H9 (cell line): Measurements from ENCODE around the gene CFAP46. TPM values are rescaled to one million over a fixed set of nuclear protein-coding genes. Genes with fewer than 3 reads are reported as not detected.

ENCODE experiments used
- DNase-seq: peaks from one replicate; pipeline ENCODE4 v3.0.0-alpha.2; 2017
- H2AFZ ChIP-seq: one replicate; pipeline ENCODE4 v1.6.1; 2013; ENCODE audit warnings: mild to moderate bottlenecking, low read length, control low read depth, moderate library complexity
- H2AK5ac ChIP-seq: 2 replicates; pipeline ENCODE4 v1.6.1; 2013; ENCODE audit warnings: low read length, control low read depth, mixed read lengths; ENCODE audit not compliant: insufficient read length
- H2BK120ac ChIP-seq: one replicate; pipeline ENCODE4 v1.6.1; 2013; ENCODE audit warnings: low read depth, mild to moderate bottlenecking, low read length, control low read depth, inconsistent platforms; ENCODE audit not compliant: poor library complexity, severe bottlenecking
- H2BK12ac ChIP-seq: 2 replicates; pipeline ENCODE4 v1.6.1; 2013; ENCODE audit warnings: low read length, control low read depth, mixed read lengths, low read depth; ENCODE audit not compliant: insufficient read length
- H2BK15ac ChIP-seq: 2 replicates; pipeline ENCODE4 v1.6.1; 2013; ENCODE audit warnings: low read depth, low read length, control low read depth
- H2BK20ac ChIP-seq: one replicate; pipeline ENCODE4 v1.6.1; 2013; ENCODE audit warnings: low read depth, mild to moderate bottlenecking, low read length, control low read depth, inconsistent platforms; ENCODE audit not compliant: poor library complexity, severe bottlenecking
- H2BK5ac ChIP-seq: 2 replicates; pipeline ENCODE4 v1.6.1; 2013; ENCODE audit warnings: low read length, control low read depth, mixed read lengths; ENCODE audit not compliant: insufficient read length
- H3K14ac ChIP-seq: 2 replicates; pipeline ENCODE4 v1.6.1; 2013; ENCODE audit warnings: low read length, control low read depth; ENCODE audit not compliant: insufficient read depth
- H3K18ac ChIP-seq: 2 replicates; pipeline ENCODE4 v1.6.1; 2013; ENCODE audit warnings: low read depth, mild to moderate bottlenecking, mixed read lengths, low read length, control low read depth; ENCODE audit not compliant: insufficient read length
- H3K23ac ChIP-seq: 2 replicates; pipeline ENCODE4 v1.6.1; 2013; ENCODE audit warnings: low read length, control low read depth, mixed read lengths, low read depth; ENCODE audit not compliant: insufficient read length
- H3K23me2 ChIP-seq: 2 replicates; pipeline ENCODE4 v1.6.1; 2013; ENCODE audit warnings: low read depth, mild to moderate bottlenecking, mixed read lengths, low read length, control low read depth; ENCODE audit not compliant: insufficient read length, poor library complexity, severe bottlenecking
- H3K27ac ChIP-seq: 2 replicates; pipeline ENCODE4 v1.5.1; 2013; ENCODE audit warnings: low read length, control low read depth, mixed read lengths, low read depth; ENCODE audit not compliant: insufficient read length
- H3K27me3 ChIP-seq: 2 replicates; pipeline ENCODE4 v1.6.1; 2013; ENCODE audit warnings: low read length, control low read depth, inconsistent platforms; ENCODE audit not compliant: insufficient read depth
- H3K4ac ChIP-seq: 2 replicates; pipeline ENCODE4 v1.6.1; 2013; ENCODE audit warnings: low read depth, mild to moderate bottlenecking, control low read depth, inconsistent platforms, low read length, moderate library complexity
- H3K4me1 ChIP-seq: 2 replicates; pipeline ENCODE4 v1.6.1; 2013; ENCODE audit warnings: low read length, control low read depth, inconsistent platforms; ENCODE audit not compliant: insufficient read depth
- H3K4me2 ChIP-seq: 2 replicates; pipeline ENCODE4 v1.6.1; 2013; ENCODE audit warnings: low read length, control low read depth, mixed read lengths; ENCODE audit not compliant: insufficient read length, insufficient read depth
- H3K56ac ChIP-seq: 2 replicates; pipeline ENCODE4 v1.6.1; 2013; ENCODE audit warnings: low read depth, mild to moderate bottlenecking, mixed read lengths, low read length, control low read depth; ENCODE audit not compliant: insufficient read length
- H3K79me1 ChIP-seq: 2 replicates; pipeline ENCODE4 v1.6.1; 2013; ENCODE audit warnings: low read depth, mild to moderate bottlenecking, moderate library complexity, low read length, control low read depth, inconsistent platforms; ENCODE audit not compliant: insufficient read depth, poor library complexity, severe bottlenecking
- H3K79me2 ChIP-seq: 2 replicates; pipeline ENCODE4 v1.6.1; 2013; ENCODE audit warnings: low read length, control low read depth, inconsistent platforms; ENCODE audit not compliant: insufficient read depth
- H3K9ac ChIP-seq: 2 replicates; pipeline ENCODE4 v1.6.1; 2013; ENCODE audit warnings: low read length, control low read depth, mixed read lengths; ENCODE audit not compliant: insufficient read length; ENCODE audit errors: extremely low read depth
- H3K9me3 ChIP-seq: one replicate; pipeline ENCODE4 v1.6.1; 2013; ENCODE audit warnings: low read depth, low read length, inconsistent platforms; ENCODE audit not compliant: control insufficient read depth
- H3T11ph ChIP-seq: one replicate; pipeline ENCODE4 v1.6.1; 2013; ENCODE audit warnings: mild to moderate bottlenecking, low read length, control low read depth, inconsistent platforms
- H4K20me1 ChIP-seq: one replicate; pipeline ENCODE4 v1.6.1; 2013; ENCODE audit not compliant: control insufficient read depth, insufficient read length, insufficient read depth
- H4K5ac ChIP-seq: 2 replicates; pipeline ENCODE4 v1.6.1; 2013; ENCODE audit warnings: low read depth, mild to moderate bottlenecking, mixed read lengths, low read length, control low read depth; ENCODE audit not compliant: insufficient read length
- H4K8ac ChIP-seq: replicated peaks from 2 replicates; pipeline ENCODE4 v1.6.1; 2013; ENCODE audit warnings: low read length, control low read depth, mixed read lengths, low read depth; ENCODE audit not compliant: insufficient read length
- H4K91ac ChIP-seq: 2 replicates; pipeline ENCODE4 v1.6.1; 2013; ENCODE audit warnings: low read depth, mild to moderate bottlenecking, moderate library complexity, mixed read lengths, low read length, control low read depth; ENCODE audit not compliant: insufficient read length
- H3K27ac Mint-ChIP-seq, 3 experiments: 2 replicates in 2 of 3; 3 replicates in 1 of 3; pipeline ENCODE4 v1.8.0; 2020 to 2021; ENCODE audit warnings: mixed read lengths in 3 of 3, mild to moderate bottlenecking in 1 of 3, moderate library complexity in 1 of 3
- H3K27me3 Mint-ChIP-seq: 2 replicates; pipeline ENCODE4 v1.8.0; 2021; ENCODE audit warnings: low read depth, mild to moderate bottlenecking, moderate library complexity, mixed read lengths
- H3K36me3 Mint-ChIP-seq, 3 experiments: 2 replicates in 2 of 3; 3 replicates in 1 of 3; pipeline ENCODE4 v1.8.0; 2020 to 2021; ENCODE audit warnings: low read depth in 3 of 3, mixed read lengths in 3 of 3; ENCODE audit not compliant: insufficient read depth in 1 of 3
- H3K4me1 Mint-ChIP-seq, 2 experiments: 2 replicates each; pipeline ENCODE4 v1.8.0; 2020; ENCODE audit warnings: mixed read lengths in 2 of 2
- H3K4me3 Mint-ChIP-seq, 2 experiments: 2 replicates in 1 of 2; 3 replicates in 1 of 2; pipeline ENCODE4 v1.8.0; 2020 to 2021; ENCODE audit warnings: mild to moderate bottlenecking in 2 of 2, mixed read lengths in 2 of 2, moderate library complexity in 1 of 2
- H3K9me3 Mint-ChIP-seq, 2 experiments: 2 replicates in 1 of 2; 3 replicates in 1 of 2; pipeline ENCODE4 v1.8.0; 2020; ENCODE audit warnings: mild to moderate bottlenecking in 2 of 2, mixed read lengths in 2 of 2, moderate library complexity in 1 of 2
- CTCF ChIP-seq: fragments of 200-600 bp; sonication (generic); conservative IDR thresholded peaks from 3 replicates; pipeline ENCODE4 v1.8.0; 2021; ENCODE audit warnings: antibody characterized with exemption, mild to moderate bottlenecking
- WGBS: extraction: QIAGEN DNeasy Blood & Tissue Kit; methylation state at CpG from one replicate; pipeline ENCODE4 v1.1.7; 2013; ENCODE audit warnings: missing lambda C conversion rate, low lambda C conversion rate, mixed read lengths; ENCODE audit not compliant: insufficient read length; ENCODE audit errors: extremely low coverage; 5-methylcytosine and 5-hydroxymethylcytosine counted together
- total RNA-seq: library from RNA; stranded (reverse); gene quantifications from 2 replicates; pipeline ENCODE4 v1.2.1, GENCODE V29; 2021

The CFAP46 gene
- total RNA-seq, 1 experiment from 2014 or later = 3.1 TPM

- DNase-seq = no peak
- no CpG with 5 or more reads among the region's 14 CpGs for WGBS
- no peaks in the 10 kb centered on the region for H3K23me2 ChIP-seq
Observed at GRCh38 chr10:132758865-132759264, 183.5 kb downstream of the CFAP46 start.

More at GRCh38 chr10:132758865-132759264, 183.5 kb downstream of the CFAP46 start:
- Histone ChIP-seq H2BK15ac (no peak overlapping the region), H4K5ac (no peak overlapping the region), H4K20me1 (peaks cover 2% of the 10 kb centered on the region), H3K79me2 (no peaks in the 10 kb centered on the region), H3K56ac (no peak overlapping the region), H3K27ac (no peak overlapping the region), H2BK5ac (no peak overlapping the region), H3K79me1 (no peaks in the 10 kb centered on the region), H3K23ac (no peak overlapping the region), H2AK5ac (no peak overlapping the region), H3K18ac (no peak overlapping the region), H2AFZ (no peak overlapping the region), H4K8ac (no peak overlapping the region), H2BK20ac (no peak overlapping the region), H2BK120ac (no peak overlapping the region), H2BK12ac (no peak overlapping the region), H3K4me2 (no peak overlapping the region), H3K9ac (no peak overlapping the region), H3T11ph (no peak overlapping the region), H3K14ac (no peak overlapping the region), H4K91ac (no peak overlapping the region), H3K4ac (no peak overlapping the region), H3K4me1 (no peaks in the 10 kb centered on the region), H3K9me3 (no peaks in the 10 kb centered on the region), H3K27me3 (no peaks in the 10 kb centered on the region)
- Mint-ChIP-seq H3K27ac (peak overlapping the region in 1 of 3 experiments; percentile 15; a peak in 1 of 7 replicates), H3K27me3 (peaks cover 2% of the 10 kb centered on the region; the same call in 1 of the 2 replicates), H3K4me1 (no peaks in the 10 kb centered on the region), H3K36me3 (peaks cover 28 to 42% (median 33%) of the 10 kb centered on the region in 3 experiments), H3K9me3 (peaks cover 16 to 31% of the 10 kb centered on the region in 2 experiments), H3K4me3 (no peak overlapping the region)
- no peak for TF ChIP-seq CTCF

Other genes with a start within 250 kb of the CFAP46 start
- gene NKX6-2, start 156.4 kb downstream of the CFAP46 start, total RNA-seq = 0.13 TPM in 2 replicates
- gene ADGRA1, start 145.4 kb upstream of the CFAP46 start, total RNA-seq = 0.11 and 0.13 TPM in 2 replicates
- 13.7 and 15.7 TPM in 2 replicates for gene KNDC1, start 217.6 kb upstream of the CFAP46 start, total RNA-seq